GM12875 (cell line): ENCODE data around the gene SRMS.

ENCODE experiments used
- H3K4me3 ChIP-seq: one replicate; pipeline ENCODE4 v1.5.1; 2011; ENCODE audit warnings: low read depth, low read length, control low read depth
- CTCF ChIP-seq: IDR thresholded peaks from 2 replicates; pipeline ENCODE4 v1.5.1; 2011; ENCODE audit warnings: low read depth, mild to moderate bottlenecking, control low read depth, inconsistent platforms, low read length, moderate library complexity, borderline replicate concordance; ENCODE audit not compliant: insufficient read depth

The SRMS gene

GRCh38 chr20:63557481-63557891 lies 9.9 kb upstream of the SRMS start:
- no peak for TF ChIP-seq CTCF
- no peak overlapping the region for H3K4me3 ChIP-seq

GRCh38 chr20:63556873-63557478 lies 9.4 kb upstream of the SRMS start:
- H3K4me3 ChIP-seq = no peak overlapping the region
- no peak for TF ChIP-seq CTCF

GRCh38 chr20:63555661-63556381 lies 8.3 kb upstream of the SRMS start:
- no peak for TF ChIP-seq CTCF
- H3K4me3 ChIP-seq = no peak overlapping the region

GRCh38 chr20:63554361-63555278 lies 7.1 kb upstream of the SRMS start:
- no peak for TF ChIP-seq CTCF
- no peak overlapping the region for H3K4me3 ChIP-seq

- TF ChIP-seq CTCF = no peak
- H3K4me3 ChIP-seq = peak within 1 kb of the TSS; percentile 57
Observed at GRCh38 chr20:63553933-63554290, 6.4 kb upstream of the SRMS start, which contains the start of gene FNDC11. TSS of gene FNDC11 (plus strand) at chr20:63554159. CDS start at chr20:63555664, 1,505 bp downstream.

- TF ChIP-seq CTCF = no peak
- peak overlapping the region; percentile 57 for H3K4me3 ChIP-seq
Observed at GRCh38 chr20:63553251-63553932, 5.8 kb upstream of the SRMS start.
